ENCODE data around the gene RBM34.
"Not testable (repeated sequence)": the region's sequence is repeated elsewhere in the genome, so short reads cannot be mapped to it uniquely, and the experiment has no call there.

Gene RBM34, protein sequence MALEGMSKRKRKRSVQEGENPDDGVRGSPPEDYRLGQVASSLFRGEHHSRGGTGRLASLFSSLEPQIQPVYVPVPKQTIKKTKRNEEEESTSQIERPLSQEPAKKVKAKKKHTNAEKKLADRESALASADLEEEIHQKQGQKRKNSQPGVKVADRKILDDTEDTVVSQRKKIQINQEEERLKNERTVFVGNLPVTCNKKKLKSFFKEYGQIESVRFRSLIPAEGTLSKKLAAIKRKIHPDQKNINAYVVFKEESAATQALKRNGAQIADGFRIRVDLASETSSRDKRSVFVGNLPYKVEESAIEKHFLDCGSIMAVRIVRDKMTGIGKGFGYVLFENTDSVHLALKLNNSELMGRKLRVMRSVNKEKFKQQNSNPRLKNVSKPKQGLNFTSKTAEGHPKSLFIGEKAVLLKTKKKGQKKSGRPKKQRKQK

DNA sequence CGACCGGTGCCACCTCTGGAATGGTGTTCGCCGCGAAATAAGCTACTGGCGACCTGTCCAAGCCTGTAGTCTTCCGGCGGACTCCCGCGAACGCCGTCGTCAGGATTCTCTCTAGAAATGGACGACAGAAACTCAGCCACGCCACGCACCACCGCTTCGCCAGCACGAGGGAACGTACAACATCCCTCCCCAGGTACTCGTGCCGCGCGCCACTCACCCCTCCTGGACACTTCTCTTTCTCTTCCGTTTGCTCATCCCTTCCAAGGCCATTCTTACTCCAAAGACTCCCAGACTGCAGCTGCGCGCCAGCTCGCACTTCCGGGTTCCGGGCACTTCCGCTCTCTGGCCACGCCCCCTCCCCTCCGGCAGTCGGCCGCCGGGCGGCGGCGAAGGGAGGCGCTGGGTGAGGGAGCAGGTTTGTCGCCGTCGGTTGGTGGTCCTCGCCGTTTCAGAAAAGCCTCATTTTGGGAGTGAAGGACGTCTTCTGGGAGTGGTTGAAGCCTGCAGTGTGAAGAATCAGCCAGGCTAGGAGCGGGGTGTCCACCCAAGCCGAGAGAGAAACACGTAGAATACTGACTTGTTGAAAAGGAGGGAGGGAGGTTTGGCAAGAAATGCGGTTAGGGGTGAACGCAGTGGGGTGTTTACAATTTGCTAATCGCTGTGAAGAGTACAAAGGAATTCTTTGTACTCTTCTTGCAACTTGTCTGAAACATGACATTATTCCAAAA, at the start of gene RBM34:
RBM34 (minus strand) TSS at position 294 of the 728 bp plus-strand sequence; CDS start at position 270, 24 bp downstream.
- peak; percentile 87 to 93 for DNase-seq

DNA sequence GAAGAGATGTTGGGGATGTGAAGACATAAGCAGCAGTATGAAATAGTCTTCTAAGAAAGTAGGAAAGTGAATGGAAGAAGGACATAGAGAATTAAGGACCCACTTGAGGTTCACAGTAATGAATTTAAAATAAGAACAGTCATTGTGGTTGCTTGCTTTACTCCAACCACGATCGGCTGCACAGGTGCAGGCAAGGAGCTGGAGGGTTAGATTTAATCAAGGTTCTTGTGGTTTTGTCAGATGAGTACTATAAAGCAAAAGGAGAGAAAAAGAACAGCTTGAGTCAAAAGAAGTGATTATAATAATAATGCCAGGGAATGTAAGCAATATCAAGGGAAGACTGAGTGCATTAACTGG, 46.1 kb upstream of the RBM34 start:
- peak in 1 of 2 donors; percentile 53 for DNase-seq

DNA sequence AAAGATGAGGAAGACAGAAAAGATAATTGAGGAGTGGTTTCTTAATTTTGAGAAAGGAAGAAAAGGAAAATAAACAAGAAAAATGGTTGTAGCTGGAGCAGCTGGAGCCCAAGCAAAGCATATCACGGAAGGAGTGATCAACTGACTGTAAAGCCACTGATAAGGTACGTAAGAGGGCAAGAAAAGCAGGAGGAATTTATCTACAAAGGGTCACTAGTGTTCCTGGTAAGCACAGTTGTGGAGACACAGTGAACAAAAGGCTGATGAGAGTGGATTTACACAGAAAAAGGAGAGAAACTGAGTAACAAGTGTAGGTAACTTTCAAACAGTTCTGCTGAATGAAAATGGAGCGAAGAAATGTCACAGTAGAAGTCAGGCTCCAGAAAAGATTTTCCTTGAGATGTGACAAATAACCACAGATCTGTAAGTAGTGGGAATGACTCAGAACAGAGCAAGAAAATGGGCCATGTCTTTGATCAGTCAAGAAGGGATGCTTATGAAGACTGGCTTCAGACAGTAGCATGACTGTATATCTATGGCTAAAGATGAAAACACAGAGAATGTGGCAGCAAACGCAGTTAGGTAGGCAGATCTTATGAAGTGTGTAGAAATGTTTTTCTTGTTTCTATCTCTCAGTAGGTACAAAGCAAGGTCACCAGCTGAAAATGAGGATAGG, 45.6 kb upstream of the RBM34 start:
- DNase-seq, result peak in 1 of 2 donors; percentile 7

DNA sequence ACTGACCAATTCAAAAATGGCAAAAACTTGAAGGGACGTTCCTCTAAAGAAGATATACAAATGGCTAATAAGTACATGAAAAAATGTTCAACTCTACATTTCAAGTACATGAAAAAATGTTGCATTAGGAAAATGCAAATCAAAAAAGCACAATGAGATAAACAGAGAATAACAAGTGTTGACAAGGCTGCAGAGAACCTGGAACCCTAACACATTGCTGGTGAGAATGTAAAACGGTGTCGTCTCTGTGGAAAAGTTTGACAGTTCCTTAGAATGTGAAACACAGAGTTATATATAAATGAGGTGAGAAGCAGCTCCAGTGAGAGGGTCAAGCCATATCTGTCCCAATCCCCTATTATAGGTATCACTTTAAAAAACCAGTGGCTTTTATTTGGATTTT, 44.6 kb upstream of the RBM34 start:
- no peak for DNase-seq

DNA sequence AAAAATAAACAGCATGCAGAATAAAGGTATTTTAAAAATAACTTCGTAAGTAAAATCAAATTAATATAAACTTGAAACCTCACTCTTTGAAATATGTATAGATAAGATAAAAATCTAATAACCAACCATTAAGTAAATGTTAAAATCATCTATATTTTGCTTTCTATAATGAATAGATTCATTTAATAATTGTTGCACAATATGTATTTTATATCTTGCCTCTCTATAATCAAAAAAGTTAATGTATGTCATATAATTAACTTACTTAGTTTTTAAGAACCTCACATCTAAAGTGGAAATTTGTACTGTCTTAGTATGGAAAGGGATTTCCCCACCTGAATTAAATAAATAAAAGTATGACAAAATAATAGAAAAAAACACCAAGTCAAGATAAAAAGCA, 42.4 kb upstream of the RBM34 start:
- DNase-seq, result no peak

DNA sequence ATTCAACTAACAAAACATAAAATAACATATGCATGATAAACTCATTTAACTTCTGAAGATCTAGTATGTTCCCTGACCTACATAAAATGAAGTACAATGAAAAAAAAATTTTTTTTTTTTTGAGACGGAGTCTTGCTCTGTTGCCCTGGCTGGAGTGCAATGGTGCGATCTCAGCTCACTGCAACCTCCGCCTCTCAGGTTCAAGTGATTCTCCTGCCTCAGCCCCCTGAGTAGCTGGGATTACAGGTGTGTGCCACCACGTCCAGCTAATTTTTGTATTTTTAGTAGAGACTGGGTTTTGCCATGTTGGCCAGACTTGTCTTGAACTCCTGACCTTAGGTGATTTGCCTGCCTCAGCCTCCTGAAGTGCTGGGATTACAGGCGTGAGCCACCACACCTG, 41.4 kb upstream of the RBM34 start:
- not testable (repeated sequence) for DNase-seq

DNA sequence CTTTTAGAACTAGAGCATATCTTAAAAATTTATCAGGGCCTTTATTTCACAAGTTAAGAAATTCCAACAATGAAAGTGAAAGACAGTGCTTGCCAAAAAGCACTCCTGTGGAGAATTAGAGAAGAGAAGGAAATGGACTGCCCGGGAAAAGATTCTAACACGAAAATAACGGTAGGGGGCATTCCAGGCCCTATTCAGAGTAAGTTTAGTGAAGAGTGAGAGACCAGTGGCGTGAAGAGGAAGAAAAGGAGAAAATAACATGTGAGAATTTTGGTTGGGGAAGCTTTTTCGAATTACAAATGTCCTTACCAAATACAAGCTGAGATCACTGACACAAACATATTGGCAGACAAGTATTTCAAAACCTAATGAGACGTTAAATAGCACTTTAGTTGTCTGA, 38.4 kb upstream of the RBM34 start:
- DNase-seq, result no peak

DNA sequence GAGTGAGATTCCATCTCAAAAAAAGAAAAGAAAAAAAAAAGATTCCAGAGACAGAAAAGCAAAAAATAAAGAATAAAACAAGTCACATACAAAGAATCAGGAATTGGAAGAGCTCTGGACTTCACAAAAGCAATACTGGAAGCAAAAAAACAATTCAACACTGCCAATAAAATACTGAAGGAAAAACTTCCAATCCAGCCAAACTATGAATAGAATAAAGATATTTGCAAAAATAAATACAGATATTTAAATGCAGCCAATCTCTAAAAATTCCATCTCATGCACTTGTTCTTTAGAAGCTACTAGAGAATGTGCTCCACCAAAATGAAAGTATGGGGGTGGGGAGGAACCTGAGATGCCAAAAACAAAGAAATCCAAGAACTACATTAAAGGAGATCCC, 29.4 kb upstream of the RBM34 start:
- DNase-seq, result no peak

DNA sequence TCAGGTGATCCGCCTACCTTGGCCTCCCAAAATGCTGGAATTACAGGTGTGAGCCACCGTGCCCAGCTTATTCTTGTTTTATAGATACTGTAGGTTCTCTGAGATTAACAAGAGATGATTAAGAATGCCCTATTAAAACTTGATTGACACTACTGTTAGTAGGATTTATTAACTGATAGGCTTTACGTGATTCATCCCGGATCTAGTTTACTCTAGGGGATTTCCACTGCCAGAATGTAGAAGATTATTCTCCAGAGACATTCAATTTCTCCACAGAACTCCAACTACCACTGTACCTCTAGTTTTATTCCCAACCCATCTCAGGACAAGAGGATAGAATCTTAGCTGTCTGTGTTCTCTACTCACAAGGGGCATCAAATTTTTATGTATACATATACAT, 26.3 kb upstream of the RBM34 start:
- DNase-seq, result no peak

DNA sequence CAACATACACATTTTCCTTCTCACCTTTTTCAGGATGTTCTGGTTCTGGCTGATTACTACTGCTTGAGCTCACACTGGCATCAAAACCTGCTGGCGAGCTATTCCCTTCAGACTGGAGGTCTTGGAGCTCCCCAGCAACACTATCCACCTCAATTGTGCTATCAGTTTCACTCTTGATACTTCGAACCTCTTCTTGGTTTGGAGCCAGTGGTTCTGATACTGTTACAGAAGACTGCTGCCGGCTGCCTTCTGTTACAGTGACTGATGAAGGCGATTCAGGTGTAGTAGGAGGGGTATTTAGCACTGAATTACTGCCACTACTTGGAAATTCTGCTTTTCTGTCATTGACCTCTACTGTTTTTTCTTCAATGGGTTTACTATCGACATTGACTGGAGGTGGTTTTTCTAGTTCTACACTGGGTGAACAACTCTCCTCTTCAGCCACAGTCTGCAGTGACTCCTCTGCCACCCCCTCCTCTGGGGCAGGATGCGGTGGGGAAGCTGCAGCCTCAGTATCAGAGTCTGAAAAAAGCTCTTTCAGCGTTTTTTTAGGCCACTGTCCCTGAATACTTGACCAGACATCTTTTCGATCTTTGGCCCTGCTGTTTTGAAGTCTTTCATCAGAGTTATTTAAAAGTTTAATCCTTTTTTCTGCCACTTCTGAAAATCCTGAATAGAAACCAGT, 20.7 kb upstream of the RBM34 start:
- DNase-seq, result no peak

DNA sequence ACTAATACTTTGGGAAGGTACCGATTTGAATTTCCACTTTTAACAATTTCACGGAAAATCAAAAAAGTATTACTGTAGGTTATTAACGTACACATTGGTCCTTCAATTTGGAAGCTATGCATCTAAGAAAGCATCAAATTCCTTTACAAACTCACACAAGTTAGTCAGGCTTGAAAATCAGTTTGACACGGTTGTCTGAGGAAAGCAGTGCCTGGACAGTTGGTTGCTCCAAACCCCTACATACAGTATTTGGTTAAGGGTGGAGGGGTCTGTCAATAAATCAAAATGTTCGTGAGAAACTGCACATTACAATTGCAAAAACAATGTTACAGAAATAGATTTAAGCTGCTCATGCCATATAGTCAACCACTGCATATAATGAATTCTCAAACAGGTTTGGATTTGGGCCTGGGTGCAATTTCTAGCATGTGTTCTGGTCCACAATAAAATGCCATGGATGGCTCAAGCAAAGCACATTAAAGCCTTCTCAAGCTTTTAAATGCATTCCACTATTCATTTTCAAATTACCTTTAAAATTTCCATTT, 19.9 kb upstream of the RBM34 start:
- no peak for DNase-seq

DNA sequence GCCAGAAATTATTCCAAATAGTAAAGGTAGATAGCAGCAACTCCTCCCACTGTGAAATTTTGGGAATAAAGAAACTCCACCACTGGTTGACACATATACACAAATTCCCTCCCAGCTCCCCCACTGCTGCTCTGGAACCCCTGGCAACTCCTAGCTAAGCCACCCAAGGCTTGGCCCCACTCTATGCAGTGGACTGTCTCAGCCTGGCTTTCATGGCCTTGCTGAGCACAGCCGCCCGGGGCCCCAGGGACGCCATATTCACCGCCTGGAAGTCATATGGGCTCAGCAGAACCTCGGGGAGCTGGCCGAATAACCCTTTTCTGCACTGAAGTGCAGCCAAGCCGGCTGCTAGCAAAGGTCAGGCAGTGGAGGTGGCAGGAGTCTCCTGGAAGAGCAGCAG, 15.4 kb upstream of the RBM34 start:
- no peak for DNase-seq

DNA sequence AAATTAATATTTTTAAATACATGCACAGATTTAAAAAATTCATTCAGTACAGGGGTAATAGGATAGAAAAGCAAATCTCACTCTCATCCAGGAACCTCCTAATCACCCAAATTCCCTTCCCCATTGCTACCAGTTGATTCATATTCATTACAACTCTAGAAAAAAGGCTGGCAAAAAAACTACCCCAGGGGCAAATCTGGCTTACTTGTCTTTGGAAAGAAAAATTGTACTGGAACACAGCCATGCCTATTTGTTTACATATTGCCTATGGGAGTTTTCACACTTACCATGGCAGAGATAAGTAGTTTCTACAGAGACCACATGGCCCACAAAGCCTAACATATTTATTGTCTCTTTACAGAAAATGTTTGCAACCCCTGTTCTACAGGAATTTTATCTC, 8.9 kb upstream of the RBM34 start:
- no peak for DNase-seq

DNA sequence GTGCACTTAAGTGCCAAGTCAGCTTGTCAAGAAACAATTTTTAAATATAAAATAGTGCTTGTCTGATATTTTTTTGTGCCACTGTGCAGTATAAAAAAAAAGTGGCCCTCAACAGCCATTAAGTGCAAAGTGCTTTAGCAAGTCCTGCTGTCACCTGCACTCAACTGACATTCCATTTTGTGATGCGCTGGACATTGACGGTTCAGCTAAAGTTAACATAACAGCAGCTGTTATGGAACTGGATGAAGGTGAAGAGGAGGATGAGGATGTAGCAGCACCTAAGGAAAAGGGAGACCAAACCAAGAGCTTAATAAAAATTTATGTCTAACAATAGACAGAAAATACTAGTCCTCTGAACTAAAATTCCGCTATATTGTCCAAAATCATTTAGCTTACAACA, 7.3 kb upstream of the RBM34 start:
- DNase-seq, result no peak

DNA sequence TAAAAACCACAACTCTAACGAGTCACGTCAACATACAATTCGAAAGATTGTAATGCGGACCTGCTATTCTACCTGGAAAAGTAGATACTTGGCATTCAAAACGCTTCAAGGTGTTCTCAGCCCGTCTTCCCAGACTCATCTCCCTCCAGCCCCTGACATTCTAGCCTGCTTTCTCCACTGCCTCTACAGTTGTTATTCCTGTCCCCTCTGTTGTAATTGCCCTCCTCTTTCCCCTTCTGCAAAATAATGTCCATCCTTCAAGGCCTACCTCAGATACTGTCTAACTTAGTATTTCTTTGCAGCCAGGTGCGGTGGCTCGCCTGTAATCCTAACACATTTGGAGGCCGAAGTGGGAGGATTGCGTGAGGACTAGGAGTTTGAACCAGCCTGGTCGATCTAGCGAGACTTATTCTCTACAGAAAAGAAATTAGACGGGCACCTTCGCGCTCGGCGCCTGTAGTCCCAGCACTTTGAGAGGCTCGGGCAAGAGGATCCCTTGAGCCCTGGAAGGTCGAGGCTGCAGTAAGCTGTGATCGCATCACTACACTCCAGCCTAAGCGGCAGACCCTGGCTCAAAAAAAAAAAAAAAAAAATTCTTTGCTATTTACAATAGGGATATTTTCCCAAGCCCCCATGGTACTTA, 756 bp upstream of the RBM34 start:
- no peak for DNase-seq

DNA sequence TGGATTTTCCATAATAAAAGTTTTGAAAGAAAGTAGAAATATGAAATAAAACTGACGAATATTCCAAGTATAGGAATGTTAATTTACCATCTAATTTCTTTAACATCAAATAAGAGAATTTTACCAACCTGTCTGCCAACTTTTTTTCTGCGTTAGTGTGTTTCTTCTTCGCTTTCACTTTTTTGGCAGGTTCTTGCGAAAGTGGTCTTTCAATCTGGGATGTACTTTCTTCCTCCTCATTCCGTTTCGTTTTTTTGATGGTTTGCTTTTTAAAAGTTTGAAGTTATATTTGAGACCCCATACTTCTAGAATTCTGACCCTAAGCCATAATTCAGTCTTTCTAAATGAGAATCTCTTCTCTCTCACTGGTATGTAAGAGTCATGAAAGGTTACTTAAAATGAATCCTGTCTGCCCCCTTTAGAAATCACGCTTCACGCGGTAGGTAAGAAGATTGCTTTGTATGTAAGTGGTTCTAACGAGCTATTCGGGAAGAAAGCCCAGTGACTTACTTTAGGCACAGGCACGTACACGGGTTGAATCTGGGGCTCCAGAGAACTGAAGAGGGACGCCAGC, 580 bp downstream of the RBM34 start:
- DNase-seq, result peak in 1 of 2 donors; percentile 60

DNA sequence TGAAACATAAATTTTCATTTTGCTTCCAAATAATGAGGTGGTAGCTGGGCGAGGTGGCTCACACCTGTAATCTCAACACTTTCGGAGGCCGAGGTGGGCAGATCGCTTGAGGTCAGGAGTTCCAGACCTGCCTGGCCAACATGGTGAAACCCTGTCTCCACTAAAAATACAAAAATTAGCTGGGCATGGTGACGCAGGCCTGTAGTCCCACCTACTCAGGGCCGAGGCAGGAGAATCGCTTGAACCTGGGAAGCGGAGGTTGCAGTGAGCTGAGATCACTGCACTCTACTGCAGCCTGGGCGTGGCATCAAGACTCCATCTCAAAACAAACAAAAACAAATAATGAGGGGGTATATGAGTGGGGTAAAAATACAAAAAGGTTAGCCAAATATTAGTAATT, 1.1 kb downstream of the RBM34 start:
- not testable (repeated sequence) for DNase-seq

DNA sequence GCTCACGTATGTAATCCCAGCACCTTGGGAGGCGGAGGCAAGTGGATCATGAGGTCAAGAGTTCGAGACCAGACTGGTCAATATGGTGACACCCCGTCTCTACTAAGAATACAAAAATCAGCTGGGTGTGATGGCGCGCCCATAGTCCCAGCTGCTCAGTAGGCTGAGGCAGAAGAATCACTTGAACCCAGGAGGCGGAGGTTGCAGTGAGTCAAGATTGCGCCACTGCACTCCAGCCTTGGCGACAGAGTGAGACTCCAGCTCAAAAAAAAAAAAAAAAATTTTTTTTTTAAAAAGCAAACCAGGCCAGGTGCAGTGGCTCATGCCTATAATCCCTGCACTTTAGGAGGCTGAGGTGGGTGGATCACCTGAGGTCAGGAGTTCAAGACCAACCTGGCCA, 1.8 kb downstream of the RBM34 start:
- DNase-seq, result not testable (repeated sequence)

DNA sequence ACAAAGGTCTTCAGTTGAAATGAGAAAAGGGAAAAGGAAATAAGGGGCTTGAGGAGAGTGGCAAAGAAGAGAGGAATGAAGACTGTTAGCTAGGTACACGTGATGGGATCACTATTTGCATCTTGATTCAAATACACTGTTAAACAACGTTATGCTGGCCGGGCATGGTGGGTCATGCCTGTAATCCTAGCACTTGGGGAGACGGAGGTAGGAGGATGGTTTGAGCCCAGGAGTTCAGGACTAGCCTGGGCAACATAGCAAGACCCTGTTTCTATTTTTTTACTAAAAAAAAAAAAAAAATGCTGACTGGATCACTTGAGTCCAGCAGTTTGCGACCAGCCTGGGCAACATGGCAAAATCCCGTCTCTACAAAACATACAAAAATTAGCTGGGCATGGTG, 2.4 kb downstream of the RBM34 start:
- no peak for DNase-seq

DNA sequence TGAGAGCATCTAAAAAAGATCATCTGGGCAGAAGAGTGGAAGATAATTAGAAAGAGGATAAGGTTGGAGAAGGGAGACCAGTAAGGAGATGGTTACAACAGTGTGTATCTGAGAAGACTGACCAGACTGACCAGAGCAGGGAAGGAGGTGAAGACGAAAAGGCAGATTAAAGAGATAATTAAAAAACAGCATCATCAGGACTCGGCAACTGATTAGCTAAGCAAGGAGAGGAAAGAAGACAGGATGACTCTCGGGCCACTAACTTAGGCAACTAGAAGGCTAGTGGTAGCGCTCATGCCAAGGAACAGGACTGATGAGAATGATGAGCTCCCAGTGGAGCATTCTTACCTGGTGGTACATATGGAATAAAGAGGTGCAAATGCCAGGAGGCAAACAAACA, 3.9 kb downstream of the RBM34 start:
- DNase-seq, result no peak

DNA sequence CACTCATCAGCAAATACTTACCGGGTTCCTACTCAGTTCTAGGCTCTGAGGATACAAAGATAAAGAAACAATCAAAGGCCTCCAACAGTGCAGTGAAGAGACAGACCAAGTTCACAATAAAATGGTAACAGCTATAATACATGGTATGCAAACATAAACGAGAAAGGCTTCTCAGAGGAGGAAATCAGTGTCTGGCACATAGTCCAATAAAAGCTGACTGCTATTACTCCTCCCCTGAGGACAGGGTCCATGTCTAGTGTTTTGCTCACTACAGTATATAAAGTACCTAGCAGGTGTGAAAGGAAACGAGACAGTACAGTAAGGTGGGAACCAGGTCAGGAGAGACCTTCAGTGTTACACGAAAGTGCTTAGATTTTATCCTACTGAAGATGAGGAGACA, 4.3 kb downstream of the RBM34 start:
- no peak for DNase-seq

DNA sequence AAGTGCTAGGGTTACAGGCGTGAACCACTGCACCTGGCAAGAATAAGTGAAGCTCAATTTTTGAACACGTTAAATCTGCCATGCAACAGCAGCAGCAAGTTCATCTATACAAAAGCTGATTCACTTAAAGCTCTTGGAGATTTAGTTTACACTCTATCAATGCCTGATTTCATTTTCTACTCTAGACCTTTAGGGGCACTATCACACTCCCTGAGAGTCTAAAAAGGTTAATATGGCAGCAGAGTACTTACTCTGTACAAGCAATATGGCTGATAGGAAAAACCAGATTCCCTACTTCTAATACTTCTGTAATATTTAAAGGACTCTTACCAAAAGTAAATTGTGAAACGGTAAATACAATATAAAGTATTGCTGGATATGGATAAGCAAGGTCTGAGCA, 4.8 kb downstream of the RBM34 start:
- DNase-seq, result no peak
